Tibial nerve (tissue), 4 donors: Measurements from ENCODE around the gene NRXN3.

Experiments used
- EP300 ChIP-seq, 2 donors: sonication (generic); formaldehyde crosslinking; IDR thresholded peaks; one replicate each; pipeline ENCODE4 v1.6.1; 2017; ENCODE audit warnings: antibody characterized with exemption in 2 of 2, mild to moderate bottlenecking in 1 of 2
- TF ChIP-seq, protein P1 (sequence below), 5 experiments: fragments of 200-600 bp in 3 of 5; fragments of 450-650 bp in 2 of 5; sonication (generic) in 3 of 5; IDR thresholded peaks; one replicate each; pipeline ENCODE4 v1.5.1; 2016 to 2019; ENCODE audit warnings: antibody characterized with exemption in 5 of 5, mild to moderate bottlenecking in 3 of 5, moderate library complexity in 2 of 5

DNA sequence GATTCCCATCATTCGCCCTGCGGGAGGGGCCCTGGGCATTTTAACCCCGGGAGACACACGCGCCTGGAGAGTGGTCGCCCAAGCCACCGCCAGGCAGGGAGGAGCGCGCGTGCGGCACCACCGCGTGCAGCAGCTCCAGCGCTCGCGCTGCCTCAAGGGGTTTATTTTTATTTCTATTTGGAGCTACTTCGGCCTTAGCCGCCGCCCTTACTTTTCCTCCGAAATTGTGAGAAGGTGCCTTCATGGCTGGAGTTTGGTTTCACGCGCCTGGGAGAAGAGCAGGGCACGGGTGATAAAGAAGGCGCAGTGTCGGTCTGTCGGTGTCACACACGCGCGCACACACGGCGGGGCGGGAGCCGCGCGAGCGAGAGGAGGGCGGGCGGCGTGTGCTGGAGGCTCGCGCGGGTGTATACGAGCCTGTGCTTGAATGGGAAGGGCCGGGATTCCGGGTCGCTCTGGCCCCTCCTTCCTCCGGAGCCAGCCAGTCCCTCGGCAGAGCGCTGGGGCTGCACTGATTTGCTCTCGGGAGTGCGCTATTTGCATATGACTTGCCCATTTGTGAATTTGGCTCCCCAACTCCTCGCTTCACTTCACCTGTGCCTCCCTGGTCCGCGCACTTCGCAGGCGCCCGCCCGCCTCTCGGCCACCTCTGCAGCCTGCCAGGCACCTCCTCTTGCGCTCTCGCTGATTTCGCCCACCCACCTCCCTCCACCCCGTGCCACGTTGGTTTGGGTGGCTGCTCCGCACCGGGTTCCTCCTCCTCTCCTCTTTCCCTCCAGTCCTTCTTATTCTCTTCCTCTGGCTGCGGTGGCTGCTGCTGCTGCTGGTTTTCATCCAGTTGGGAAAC lies 1108.8 kb downstream of the NRXN3 start:
- TF ChIP-seq, protein P1, sequence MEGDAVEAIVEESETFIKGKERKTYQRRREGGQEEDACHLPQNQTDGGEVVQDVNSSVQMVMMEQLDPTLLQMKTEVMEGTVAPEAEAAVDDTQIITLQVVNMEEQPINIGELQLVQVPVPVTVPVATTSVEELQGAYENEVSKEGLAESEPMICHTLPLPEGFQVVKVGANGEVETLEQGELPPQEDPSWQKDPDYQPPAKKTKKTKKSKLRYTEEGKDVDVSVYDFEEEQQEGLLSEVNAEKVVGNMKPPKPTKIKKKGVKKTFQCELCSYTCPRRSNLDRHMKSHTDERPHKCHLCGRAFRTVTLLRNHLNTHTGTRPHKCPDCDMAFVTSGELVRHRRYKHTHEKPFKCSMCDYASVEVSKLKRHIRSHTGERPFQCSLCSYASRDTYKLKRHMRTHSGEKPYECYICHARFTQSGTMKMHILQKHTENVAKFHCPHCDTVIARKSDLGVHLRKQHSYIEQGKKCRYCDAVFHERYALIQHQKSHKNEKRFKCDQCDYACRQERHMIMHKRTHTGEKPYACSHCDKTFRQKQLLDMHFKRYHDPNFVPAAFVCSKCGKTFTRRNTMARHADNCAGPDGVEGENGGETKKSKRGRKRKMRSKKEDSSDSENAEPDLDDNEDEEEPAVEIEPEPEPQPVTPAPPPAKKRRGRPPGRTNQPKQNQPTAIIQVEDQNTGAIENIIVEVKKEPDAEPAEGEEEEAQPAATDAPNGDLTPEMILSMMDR (IDR thresholded peaks at IDR 0.05) = no peak
- TF ChIP-seq EP300 (IDR thresholded peaks at IDR 0.05) = peak; percentile 34 to 98
